GM12878 (cell line): ENCODE data around the gene ST6GALNAC3.

Experiments
- CHD2 ChIP-seq: IDR thresholded peaks from 2 replicates; pipeline ENCODE4 v1.6.1; 2011; ENCODE audit warnings: low read depth, low read length, improper control_type of control experiment, borderline replicate concordance
- CHD4 ChIP-seq: fragments of 200-600 bp; sonication (generic); IDR thresholded peaks from 2 replicates; pipeline ENCODE4 v1.6.1; 2016; ENCODE audit warnings: mild to moderate bottlenecking
- CTCF ChIP-seq, 3 experiments: IDR thresholded peaks in 2 of 3; conservative IDR thresholded peaks in 1 of 3; 2 replicates each; pipeline ENCODE4 v1.5.1; 2011; ENCODE audit warnings: low read depth in 3 of 3, low read length in 3 of 3, mild to moderate bottlenecking in 3 of 3, control low read depth in 2 of 3, moderate library complexity in 2 of 3, inconsistent platforms in 1 of 3, mixed read lengths in 1 of 3; ENCODE audit not compliant: control insufficient read depth in 2 of 3, insufficient read depth in 1 of 3; ENCODE audit errors: extremely low read depth in 1 of 3
- ELK1 ChIP-seq: IDR thresholded peaks from 2 replicates; pipeline ENCODE4 v1.6.1; 2012; ENCODE audit warnings: low read depth, low read length, improper control_type of control experiment
- EP300 ChIP-seq, 2 experiments: fragments of 150-350 bp in 1 of 2; IDR thresholded peaks; 2 replicates each; pipeline ENCODE4 v1.6.1; 2011 to 2012; ENCODE audit warnings: low read depth in 2 of 2, low read length in 2 of 2, borderline replicate concordance in 1 of 2, improper control_type of control experiment in 1 of 2, inconsistent platforms in 1 of 2; ENCODE audit not compliant: control insufficient read depth in 1 of 2
- EZH2 ChIP-seq: IDR thresholded peaks from 2 replicates; pipeline ENCODE4 v1.6.1; 2012; ENCODE audit warnings: low read depth, mild to moderate bottlenecking, control low read depth, inconsistent platforms, low read length, borderline replicate concordance; ENCODE audit not compliant: control insufficient read depth
- MXI1 ChIP-seq: fragments of 150-350 bp; IDR thresholded peaks from 2 replicates; pipeline ENCODE4 v1.6.1; 2011; ENCODE audit warnings: low read depth, mild to moderate bottlenecking, inconsistent platforms, low read length, improper control_type of control experiment
- MYC ChIP-seq: IDR thresholded peaks from 2 replicates; pipeline ENCODE4 v1.6.1; 2011; ENCODE audit warnings: mild to moderate bottlenecking, low read length, moderate library complexity, inconsistent platforms; ENCODE audit not compliant: insufficient read depth, insufficient replicate concordance, insufficient read length, severe bottlenecking
- POLR2A ChIP-seq: IDR thresholded peaks from 2 replicates; pipeline ENCODE4 v1.6.1; 2011; ENCODE audit warnings: low read depth, mild to moderate bottlenecking, low read length
- YBX1 ChIP-seq: fragments of 450-650 bp; IDR thresholded peaks from 2 replicates; pipeline ENCODE4 v1.6.1; 2016; ENCODE audit warnings: antibody characterized with exemption

GRCh38 chr1:76095802-76096201 lies 21.3 kb downstream of the ST6GALNAC3 start:
- no peak for TF ChIP-seq EP300 (IDR thresholded peaks at IDR 0.05; ENCODE audit: borderline replicate concordance in 1 of 2, control insufficient read depth in 1 of 2, low read depth in 2 of 2, low read length in 2 of 2)
- no peak for TF ChIP-seq YBX1
- TF ChIP-seq CTCF (IDR thresholded peaks at IDR 0.05 in 2 of 3, conservative IDR thresholded peaks at IDR 0.05 in 1 of 3; ENCODE audit: control insufficient read depth in 2 of 3, extremely low read depth in 1 of 3, insufficient read depth in 1 of 3, low read depth in 3 of 3, low read length in 3 of 3), result no peak
- no peak for TF ChIP-seq CHD4
- TF ChIP-seq ELK1, result no peak
- TF ChIP-seq EZH2, result no peak
- no peak for TF ChIP-seq POLR2A
- TF ChIP-seq MXI1, result no peak
- TF ChIP-seq MYC, result no peak
- no peak for TF ChIP-seq CHD2
